ENCODE data around the gene PNMA8C.

- no peak for TF ChIP-seq CTCF (IDR thresholded peaks at IDR 0.05)
- no peak for TF ChIP-seq POLR2A (IDR thresholded peaks at IDR 0.05)
Measured at GRCh38 chr19:46466536-46467196, 37.9 kb upstream of the PNMA8C start.
